NCI-H128 (cell line): ENCODE data around the gene MBOAT7.
"Not testable (repeated sequence)": the region's sequence is repeated elsewhere in the genome, so short reads cannot be mapped to it uniquely, and the experiment has no call there.

Experiments used
- DNase-seq: peaks from one replicate; lab custom pipeline; 2025; ENCODE audit not compliant: unreplicated experiment; lab: John Stamatoyannopoulos, UW

MBOAT7 gene, protein sequence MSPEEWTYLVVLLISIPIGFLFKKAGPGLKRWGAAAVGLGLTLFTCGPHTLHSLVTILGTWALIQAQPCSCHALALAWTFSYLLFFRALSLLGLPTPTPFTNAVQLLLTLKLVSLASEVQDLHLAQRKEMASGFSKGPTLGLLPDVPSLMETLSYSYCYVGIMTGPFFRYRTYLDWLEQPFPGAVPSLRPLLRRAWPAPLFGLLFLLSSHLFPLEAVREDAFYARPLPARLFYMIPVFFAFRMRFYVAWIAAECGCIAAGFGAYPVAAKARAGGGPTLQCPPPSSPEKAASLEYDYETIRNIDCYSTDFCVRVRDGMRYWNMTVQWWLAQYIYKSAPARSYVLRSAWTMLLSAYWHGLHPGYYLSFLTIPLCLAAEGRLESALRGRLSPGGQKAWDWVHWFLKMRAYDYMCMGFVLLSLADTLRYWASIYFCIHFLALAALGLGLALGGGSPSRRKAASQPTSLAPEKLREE

DNA sequence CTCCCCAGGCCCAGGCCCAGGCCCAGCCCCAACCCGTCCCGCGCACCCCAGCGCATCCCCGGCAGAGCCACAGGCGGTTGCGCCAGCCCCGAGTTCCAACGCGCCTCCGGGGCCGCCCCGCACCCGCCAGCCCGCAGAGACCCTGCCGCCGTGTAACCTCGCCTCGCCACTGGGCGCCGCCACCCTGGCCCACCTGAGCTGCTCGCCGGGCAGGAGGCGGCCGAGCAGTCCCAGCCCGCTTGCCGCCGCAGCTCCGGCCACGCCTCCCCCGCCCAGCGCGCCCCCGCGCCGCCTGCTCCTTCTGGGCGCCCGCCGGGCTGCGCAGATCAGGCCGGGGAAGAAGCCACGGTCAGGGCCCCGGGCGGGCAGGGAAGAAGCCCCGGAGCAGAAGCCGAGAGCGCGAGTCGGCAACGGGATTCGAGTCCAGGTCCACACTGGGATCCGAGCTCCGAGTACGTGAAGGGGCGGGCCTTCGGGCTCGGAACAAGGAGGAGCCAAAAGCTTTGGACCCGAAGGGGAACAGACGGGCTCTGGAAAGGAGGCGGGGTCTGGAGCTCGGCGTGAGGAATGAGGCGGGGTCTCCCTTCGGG, at the start of gene MBOAT7:
MBOAT7 (minus strand) TSS at position 436 of the 590 bp plus-strand sequence. CDS start 1,072 bp downstream, outside the sequence.
- DNase-seq, result no peak

DNA sequence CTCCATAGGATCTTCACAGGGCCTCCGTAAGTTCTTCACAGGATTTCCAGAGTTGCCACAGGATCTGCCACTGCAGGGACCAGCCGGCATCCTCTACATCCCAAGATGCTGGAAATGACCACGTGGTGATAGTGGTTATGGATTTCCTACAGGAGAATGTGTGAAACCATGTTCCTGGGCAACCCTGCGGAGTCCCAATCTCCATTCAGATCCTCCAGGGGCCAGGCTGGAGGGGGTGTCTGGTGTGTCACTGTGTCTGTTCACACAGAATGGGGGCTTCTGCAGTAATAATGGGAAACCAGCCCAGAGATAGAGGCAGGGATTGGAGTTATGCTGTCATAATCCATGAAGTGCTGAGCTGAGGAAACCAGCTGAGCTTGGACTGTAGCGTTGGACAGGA, 44.6 kb upstream of the MBOAT7 start:
- no peak for DNase-seq

DNA sequence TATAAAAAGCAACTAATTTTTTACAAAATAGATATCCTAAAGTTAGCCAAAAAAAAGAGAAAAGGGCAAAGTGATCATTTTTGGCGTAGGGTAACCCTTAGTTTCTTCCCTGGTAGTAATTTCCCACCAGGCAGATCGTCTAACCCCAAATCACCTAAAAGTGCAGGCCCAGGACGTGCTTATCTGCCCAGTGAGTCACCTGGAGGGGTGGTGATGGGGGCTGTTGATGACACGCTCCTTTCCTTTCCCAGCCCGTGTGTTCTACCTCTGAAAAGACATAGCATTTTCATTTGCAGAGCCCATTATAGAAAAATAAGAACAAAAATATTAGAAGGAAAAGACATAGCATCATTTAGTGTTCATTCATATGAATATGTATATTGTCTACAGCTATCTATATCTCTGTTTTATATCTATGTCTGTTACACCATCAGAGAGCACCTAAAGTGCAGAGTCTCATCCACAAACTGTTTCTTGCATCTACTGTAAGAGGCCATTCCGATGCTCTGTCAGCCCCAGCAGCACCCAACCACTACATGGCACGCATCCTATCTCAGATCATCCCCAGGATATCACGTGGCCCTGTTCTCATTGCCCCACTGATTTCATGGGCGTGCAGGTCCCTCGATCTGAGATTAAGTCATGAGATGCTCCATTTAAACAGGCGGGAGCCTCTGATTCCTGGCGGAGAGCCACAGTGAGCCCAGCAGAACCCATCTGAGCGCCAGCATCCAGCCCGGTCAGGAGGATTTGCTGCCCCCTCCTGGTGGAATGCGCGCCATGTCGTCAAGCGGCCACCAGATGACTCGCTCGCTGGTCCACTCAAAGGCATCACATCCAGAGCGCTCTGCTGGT, 41.9 kb upstream of the MBOAT7 start:
- peak; percentile 63 for DNase-seq

- no peak for DNase-seq
Measured at GRCh38 chr19:54230031-54230430, 40.7 kb upstream of the MBOAT7 start.

DNA sequence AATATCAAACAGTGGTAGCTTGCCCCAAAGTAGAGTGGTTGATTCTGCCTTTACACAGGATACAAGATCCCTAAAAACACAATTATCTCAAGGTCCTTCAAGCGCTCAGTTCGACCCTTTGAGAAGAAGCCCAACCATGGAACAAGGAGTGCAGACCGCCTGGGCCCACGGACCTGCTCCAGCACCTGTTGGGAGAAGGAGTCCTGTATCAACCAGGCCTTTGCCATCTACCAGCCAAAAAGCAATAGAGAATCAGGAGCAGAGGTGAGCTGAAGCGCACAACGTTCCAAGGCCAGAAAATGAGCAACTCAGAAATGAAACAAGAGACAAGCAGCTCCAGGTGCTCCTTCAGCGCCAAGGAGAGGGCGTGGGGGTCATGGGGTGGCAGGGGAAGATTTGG, 39.8 kb upstream of the MBOAT7 start:
- no peak for DNase-seq

DNA sequence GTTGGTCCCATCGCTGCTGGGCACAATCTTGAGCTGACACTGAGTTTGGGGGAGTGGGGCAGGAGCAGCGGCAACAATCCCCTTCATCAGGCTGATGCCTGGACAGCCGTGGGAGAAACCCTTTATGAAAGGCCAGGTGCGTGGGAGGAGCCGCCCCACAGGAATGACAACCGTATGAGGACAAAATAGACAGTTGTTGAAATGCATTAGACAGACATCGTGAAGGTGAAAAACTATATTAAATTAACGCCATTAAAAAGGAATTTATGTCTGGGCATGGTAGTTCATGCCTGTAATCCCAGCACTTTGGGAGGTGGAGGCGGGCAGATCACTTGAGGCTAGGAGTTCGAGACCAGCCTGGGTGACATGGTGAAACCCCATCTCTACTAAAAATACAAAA, 35.2 kb upstream of the MBOAT7 start:
- DNase-seq, result not testable (repeated sequence)

DNA sequence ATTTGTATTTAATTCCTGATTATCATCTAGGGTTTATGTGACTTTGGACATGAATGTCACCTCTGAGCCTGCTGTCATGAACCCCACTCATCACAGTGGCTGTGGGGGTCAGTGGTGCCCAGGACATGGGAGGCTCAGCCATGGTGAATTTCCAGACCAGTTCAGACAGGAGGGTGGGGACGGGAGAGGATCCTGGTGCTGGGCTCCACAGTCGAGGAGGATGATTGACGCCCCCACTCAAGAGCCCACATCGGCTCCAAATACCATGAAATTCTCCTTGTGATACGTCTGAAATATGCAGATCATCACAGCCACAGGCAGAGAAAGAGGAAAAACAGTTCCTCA, 34.5 kb upstream of the MBOAT7 start:
- not testable (repeated sequence) for DNase-seq

- DNase-seq, result not testable (repeated sequence)
Measured at GRCh38 chr19:54223277-54223936, 34.0 kb upstream of the MBOAT7 start.

DNA sequence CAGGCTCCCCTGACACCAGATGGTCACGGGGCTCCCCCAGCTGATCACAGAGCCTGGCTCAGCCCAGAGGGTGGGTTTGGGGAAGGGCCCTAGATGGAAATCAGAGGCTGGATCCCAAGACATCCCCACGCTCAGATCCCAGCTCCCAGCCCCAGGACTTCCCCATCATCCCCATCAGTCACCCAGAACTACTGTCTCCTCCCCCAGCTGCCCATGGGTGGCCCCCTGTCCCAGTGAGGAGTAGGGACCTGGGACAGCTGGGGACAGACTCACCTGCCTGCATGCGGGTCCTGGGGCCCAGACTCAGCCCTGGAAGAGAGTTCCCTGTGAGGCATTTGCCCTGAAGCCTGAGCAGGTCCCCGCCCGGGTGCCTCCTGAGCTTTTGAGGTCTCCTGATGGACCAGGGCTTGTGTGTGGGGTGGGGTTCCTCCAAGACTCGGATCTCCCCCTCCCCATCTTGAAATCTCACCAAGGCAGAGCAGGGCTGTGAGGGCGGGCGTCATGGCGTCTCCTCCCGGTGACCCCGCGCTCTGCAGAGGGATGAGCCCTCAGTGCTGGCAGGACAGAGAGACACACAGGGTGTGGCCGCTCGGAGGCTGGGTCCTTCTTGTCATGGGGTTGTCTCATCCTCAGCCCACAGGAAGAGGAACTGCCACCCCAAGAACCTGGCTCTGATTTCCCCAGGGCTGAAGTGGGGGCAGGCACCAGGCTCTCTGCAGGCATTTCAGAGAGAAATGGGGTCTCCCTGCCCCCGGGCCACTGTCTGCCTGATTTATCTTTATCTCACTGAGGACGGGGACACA, 33.3 kb upstream of the MBOAT7 start, which contains the start of gene LILRB3:
LILRB3 (minus strand) TSS at position 534 of the 803 bp plus-strand sequence; CDS start at position 503, 31 bp downstream.
- DNase-seq, result not testable (repeated sequence)

- not testable (repeated sequence) for DNase-seq
Measured at GRCh38 chr19:54221947-54222346, 32.6 kb upstream of the MBOAT7 start.

- DNase-seq, result not testable (repeated sequence)
Measured at GRCh38 chr19:54219702-54220101, 30.3 kb upstream of the MBOAT7 start.

- DNase-seq, result no peak
Measured at GRCh38 chr19:54218960-54219661, 29.7 kb upstream of the MBOAT7 start.

DNA sequence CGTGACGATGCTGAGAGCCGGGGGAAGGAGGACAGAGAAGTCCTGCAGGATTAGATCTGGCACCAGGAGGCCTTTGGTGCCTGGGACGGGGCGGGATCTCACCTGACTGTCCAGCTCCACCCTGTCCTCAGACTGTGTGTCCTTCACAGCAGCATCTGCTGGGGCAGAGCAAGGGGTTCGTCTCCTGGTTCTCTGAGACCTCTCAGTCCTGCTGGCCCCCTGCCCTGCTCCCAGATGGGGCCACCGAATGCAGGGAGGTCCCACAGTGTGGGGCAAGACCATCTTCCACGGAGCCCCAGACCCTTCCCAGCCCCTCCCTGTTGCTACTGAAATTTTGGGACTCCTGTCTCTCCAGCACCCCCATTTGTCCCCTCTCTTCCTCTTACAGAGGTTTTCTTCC, 28.9 kb upstream of the MBOAT7 start:
- DNase-seq, result no peak

DNA sequence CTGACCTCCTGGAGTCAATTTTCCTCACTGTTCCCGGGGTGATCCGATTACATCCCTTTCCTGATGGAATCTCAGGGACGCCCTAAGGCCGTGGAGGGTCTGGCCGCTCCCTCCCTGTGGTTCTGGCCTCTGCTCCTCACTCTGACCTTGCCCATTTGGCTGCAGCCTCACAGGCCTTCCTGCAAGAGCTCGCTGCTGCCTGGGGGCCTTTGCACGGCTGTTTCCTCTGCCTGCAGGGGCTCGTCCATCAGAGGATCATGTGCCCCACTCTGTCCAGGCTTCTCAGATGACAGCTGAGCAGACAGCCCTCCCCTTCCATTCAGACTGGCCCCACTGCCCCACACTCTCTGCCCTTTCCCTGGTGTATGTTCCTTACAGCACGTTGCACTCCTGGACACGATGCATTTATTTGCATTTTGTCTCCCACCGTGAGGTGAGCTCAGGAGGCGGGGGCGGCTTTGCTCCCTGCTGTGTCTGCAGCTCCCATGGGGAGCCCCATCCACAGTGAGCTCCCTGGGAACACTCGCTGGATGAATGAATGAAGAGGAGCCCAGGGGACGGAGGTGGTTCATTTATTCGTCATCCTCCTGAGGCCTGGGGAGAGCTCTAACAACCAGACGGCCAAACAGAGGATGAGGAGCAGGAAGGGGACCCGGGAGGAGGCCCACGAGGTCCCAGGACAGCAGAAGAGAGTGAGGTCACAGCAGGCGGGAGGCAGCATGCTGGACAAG, 28.3 kb upstream of the MBOAT7 start:
- not testable (repeated sequence) for DNase-seq

- no peak for DNase-seq
Measured at GRCh38 chr19:54216869-54217268, 27.5 kb upstream of the MBOAT7 start.

GRCh38 chr19:54214734-54215133, 25.4 kb upstream of the MBOAT7 start:
- not testable (repeated sequence) for DNase-seq

GRCh38 chr19:54214217-54214616, 24.8 kb upstream of the MBOAT7 start:
- DNase-seq, result not testable (repeated sequence)

DNA sequence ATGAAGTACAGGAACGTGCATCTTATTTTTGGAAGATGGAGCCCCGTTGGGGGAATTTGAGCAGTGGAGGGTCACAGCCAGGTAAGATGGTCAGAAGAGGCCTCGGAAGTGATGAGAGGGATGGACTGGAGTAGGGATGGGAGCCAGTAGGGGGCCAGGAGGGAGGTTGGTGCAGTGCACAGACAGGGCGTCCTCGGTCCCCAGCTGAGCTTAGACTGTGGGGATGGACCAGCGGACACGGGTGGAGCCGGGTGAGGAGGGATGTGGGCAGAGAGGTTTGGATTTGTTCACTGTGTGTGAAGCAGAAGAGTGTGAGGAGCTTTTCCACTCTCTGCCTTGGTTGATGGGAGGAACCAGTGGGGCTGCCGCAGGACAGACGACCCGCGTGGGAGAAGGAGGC, 21.9 kb upstream of the MBOAT7 start:
- no peak for DNase-seq
